GM19099 (cell line): Measurements from ENCODE around the gene KRT79.

Source experiments
- POLR2A ChIP-seq: IDR thresholded peaks from 3 replicates; pipeline ENCODE4 v1.6.1; 2011; ENCODE audit warnings: low read depth; ENCODE audit not compliant: insufficient read length; ENCODE audit errors: extremely low read depth

KRT79 gene

GRCh38 chr12:52867642-52868041 is 33.5 kb upstream of the KRT79 start:
- TF ChIP-seq POLR2A: no peak

- TF ChIP-seq POLR2A: no peak
Observed at GRCh38 chr12:52867152-52867551, 33.0 kb upstream of the KRT79 start.

- TF ChIP-seq POLR2A: no peak
Observed at GRCh38 chr12:52865090-52865944, 31.2 kb upstream of the KRT79 start.

- TF ChIP-seq POLR2A: no peak
Observed at GRCh38 chr12:52862023-52862422, 27.9 kb upstream of the KRT79 start.

- TF ChIP-seq POLR2A: no peak
Observed at GRCh38 chr12:52861511-52861910, 27.4 kb upstream of the KRT79 start.

DNA sequence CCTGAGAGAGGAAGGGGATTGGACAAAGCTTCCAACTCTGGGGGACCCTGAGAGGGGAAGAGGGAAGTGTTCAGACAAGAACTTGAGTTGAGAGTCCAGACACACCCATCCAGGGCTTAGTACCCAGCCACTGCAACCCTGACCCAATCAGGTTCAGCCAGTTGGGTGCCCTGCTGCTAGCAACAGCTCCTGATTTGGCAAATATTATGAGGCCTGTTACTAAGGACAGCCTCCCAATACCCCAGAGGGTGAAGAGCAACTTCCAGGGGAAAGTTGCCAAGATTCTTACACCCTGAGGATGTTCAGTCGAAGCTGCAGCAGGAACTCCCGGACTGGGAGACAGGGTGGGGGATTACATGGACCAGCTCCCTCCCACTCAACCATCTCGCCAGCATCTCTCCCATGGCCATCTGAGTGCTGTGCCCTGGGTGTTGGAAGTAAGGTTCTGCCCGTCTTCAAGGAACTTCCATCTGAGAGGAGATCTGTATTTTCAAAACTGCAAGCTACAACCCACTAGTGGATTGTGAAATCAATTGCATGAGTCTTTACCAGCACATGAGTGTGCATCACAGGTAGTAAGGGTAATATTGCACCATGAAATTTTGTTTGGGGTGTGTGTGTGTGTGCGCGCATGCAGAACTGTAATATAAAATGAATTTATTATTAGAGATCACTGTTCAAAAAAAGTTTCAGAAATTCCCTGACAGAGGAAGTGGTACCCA is 26.2 kb upstream of the KRT79 start:
- TF ChIP-seq POLR2A: no peak

DNA sequence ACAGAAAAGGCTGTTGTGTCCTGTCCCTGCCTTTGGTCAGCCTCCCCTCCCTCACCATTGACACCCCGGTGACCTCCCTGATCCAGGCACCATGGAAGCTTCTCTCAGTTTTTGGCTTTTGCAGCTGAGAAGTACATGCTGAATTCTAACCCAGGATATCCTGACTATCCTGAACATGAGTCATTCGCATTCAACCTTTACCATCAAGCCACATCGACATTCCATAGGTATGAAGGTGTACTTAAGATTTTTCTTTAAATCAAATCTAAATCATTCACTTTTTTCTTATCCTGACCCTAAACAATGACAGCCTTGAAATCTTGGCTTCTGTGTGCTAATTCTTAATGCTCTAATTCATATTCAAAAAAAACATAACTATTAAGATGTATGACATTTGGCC is 23.4 kb upstream of the KRT79 start:
- TF ChIP-seq POLR2A: no peak

- TF ChIP-seq POLR2A: no peak
Observed at GRCh38 chr12:52856787-52857186, 22.7 kb upstream of the KRT79 start.

- no peak for TF ChIP-seq POLR2A
Observed at GRCh38 chr12:52851787-52852186, 17.7 kb upstream of the KRT79 start.

GRCh38 chr12:52850681-52851080 is 16.6 kb upstream of the KRT79 start:
- TF ChIP-seq POLR2A: no peak

- TF ChIP-seq POLR2A: no peak
Observed at GRCh38 chr12:52849511-52849910, 15.4 kb upstream of the KRT79 start.

GRCh38 chr12:52848661-52849255 is 14.6 kb upstream of the KRT79 start, which contains the start of gene KRT78:
TSS of gene KRT78 (minus strand) at chr12:52848994. CDS start at chr12:52848930, 64 bp downstream.
- no peak for TF ChIP-seq POLR2A

DNA sequence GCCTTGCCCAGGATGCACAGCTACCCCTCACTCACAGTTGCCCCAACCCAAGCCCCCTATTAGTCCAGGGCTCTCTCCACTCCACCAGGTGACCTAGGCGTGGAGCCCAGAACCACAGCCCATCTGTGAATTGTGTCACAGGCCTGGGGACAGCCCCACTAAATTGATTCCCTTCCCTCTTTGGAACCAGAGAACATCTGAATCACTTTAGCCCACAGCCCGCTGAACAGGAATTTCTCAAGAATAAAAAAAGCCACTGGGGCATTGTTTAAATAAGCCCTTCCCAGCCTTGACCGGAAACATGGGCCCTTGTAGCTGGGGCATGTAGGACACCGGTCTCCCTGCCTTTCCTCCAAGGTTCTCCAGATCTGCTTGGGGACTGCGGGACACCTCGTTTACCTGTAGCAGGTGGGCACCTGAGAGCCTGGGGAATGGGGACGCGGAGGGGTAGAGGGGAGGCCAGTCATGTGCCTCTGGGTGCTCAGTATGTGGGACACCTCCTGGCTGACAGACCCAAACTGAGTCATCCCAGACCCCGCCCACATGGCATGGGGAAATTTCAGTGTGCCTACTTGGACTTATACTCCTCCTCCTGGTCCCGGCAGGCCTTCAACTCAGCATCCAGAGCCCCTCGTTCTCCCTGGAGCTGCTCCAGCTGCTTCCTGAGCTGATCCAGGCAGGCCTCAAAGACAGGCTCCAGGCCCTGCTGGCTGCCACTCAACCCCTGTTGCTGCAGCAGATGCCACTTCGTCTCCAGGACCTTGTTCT is 13.4 kb upstream of the KRT79 start:
- TF ChIP-seq POLR2A: no peak

- no peak for TF ChIP-seq POLR2A
Observed at GRCh38 chr12:52846356-52846970, 12.4 kb upstream of the KRT79 start.
